HEK293 (cell line): ENCODE results near the gene F2.

Experiments used
- CTCF ChIA-PET: fragments of 350-600 bp; formaldehyde crosslinking; extraction: SDS; loops from one replicate; lab custom pipeline; 2021; ENCODE audit warnings: antibody characterized with exemption; lab: Yijun Ruan, JAX
- POLR2A ChIA-PET: fragments of 300-600 bp; formaldehyde crosslinking; extraction: SDS; loops from one replicate; lab custom pipeline; 2020; ENCODE audit warnings: antibody characterized with exemption, inconsistent platforms; lab: Yijun Ruan, JAX
- H3K27ac ChIP-seq: fragments of 200-500 bp; sonication (Bioruptor generic); 2 replicates; pipeline ENCODE4 v1.5.1; 2014; ENCODE audit warnings: low read depth, low read length, control low read depth, inconsistent platforms; ENCODE audit errors: extremely low read depth
- H3K36me3 ChIP-seq, 2 experiments: fragments of 200-500 bp in 1 of 2; sonication (Bioruptor generic) in 1 of 2; 1 replicate in 1 of 2; 2 replicates in 1 of 2; pipeline ENCODE4 v1.5.1; 2014 to 2017; ENCODE audit warnings: inconsistent platforms in 2 of 2, low read length in 2 of 2; ENCODE audit not compliant: control insufficient read depth in 2 of 2, insufficient read depth in 1 of 2
- H3K4me1 ChIP-seq: fragments of 200-500 bp; sonication (Bioruptor generic); 2 replicates; pipeline ENCODE4 v1.5.1; 2014; ENCODE audit warnings: mild to moderate bottlenecking, low read length, inconsistent platforms; ENCODE audit not compliant: control insufficient read depth, insufficient read depth
- H3K4me3 ChIP-seq: 2 replicates; pipeline ENCODE4 v1.5.1; 2011; ENCODE audit warnings: low read depth, mild to moderate bottlenecking, control low read depth, low read length, moderate library complexity
- H3K9me3 ChIP-seq: fragments of 200-500 bp; sonication (Bioruptor generic); 2 replicates; pipeline ENCODE4 v1.5.1; 2014; ENCODE audit warnings: low read depth, low read length, inconsistent platforms; ENCODE audit not compliant: control insufficient read depth, insufficient read depth
- EGR2 ChIP-seq: fragments of 450-650 bp; formaldehyde crosslinking; IDR thresholded peaks from 2 replicates; pipeline ENCODE4 v1.5.1; 2016; ENCODE audit warnings: low read depth, missing biosample characterization, missing genetic modification characterization
- GLIS2 ChIP-seq: fragments of 450-650 bp; formaldehyde crosslinking; IDR thresholded peaks from 2 replicates; pipeline ENCODE4 v1.5.1; 2016; ENCODE audit warnings: missing biosample characterization, missing genetic modification characterization
- IKZF3 ChIP-seq: fragments of 450-650 bp; IDR thresholded peaks from 2 replicates; pipeline ENCODE4 v1.5.0; 2018; ENCODE audit warnings: missing biosample characterization, mild to moderate bottlenecking, missing genetic modification characterization, moderate library complexity
- KLF17 ChIP-seq: fragments of 450-650 bp; formaldehyde crosslinking; IDR thresholded peaks from 2 replicates; pipeline ENCODE4 v1.5.1; 2016; ENCODE audit warnings: missing biosample characterization, missing genetic modification characterization
- OVOL3 ChIP-seq: fragments of 450-650 bp; formaldehyde crosslinking; IDR thresholded peaks from 2 replicates; pipeline ENCODE4 v1.5.1; 2016; ENCODE audit warnings: missing biosample characterization, missing genetic modification characterization
- PBX3 ChIP-seq: sonication (generic); formaldehyde crosslinking; IDR thresholded peaks from 2 replicates; pipeline ENCODE4 v1.8.1; 2022; ENCODE audit warnings: mild to moderate bottlenecking, moderate library complexity, missing genetic modification reagents
- SALL2 ChIP-seq: fragments of 450-650 bp; formaldehyde crosslinking; IDR thresholded peaks from 2 replicates; pipeline ENCODE4 v1.5.0; 2017; ENCODE audit warnings: missing biosample characterization, mild to moderate bottlenecking, missing genetic modification characterization, borderline replicate concordance
- TSHZ1 ChIP-seq: fragments of 450-650 bp; formaldehyde crosslinking; IDR thresholded peaks from 2 replicates; pipeline ENCODE4 v1.5.1; 2016; ENCODE audit warnings: missing biosample characterization, missing genetic modification characterization, borderline replicate concordance
- WT1 ChIP-seq: fragments of 450-650 bp; formaldehyde crosslinking; IDR thresholded peaks from 2 replicates; pipeline ENCODE4 v1.5.1; 2016; ENCODE audit warnings: missing biosample characterization, missing genetic modification characterization
- ZBTB21 ChIP-seq: fragments of 450-650 bp; formaldehyde crosslinking; IDR thresholded peaks from 2 replicates; pipeline ENCODE4 v1.5.1; 2017; ENCODE audit warnings: missing biosample characterization, missing genetic modification characterization
- ZBTB48 ChIP-seq: fragments of 450-650 bp; formaldehyde crosslinking; IDR thresholded peaks from 2 replicates; pipeline ENCODE4 v1.5.1; 2016; ENCODE audit warnings: missing biosample characterization, missing genetic modification characterization
- ZFHX2 ChIP-seq: fragments of 450-650 bp; formaldehyde crosslinking; conservative IDR thresholded peaks from 2 replicates; pipeline ENCODE4 v1.5.1; 2016; ENCODE audit warnings: missing biosample characterization, missing genetic modification characterization
- ZFP37 ChIP-seq: fragments of 450-650 bp; formaldehyde crosslinking; IDR thresholded peaks from 2 replicates; pipeline ENCODE4 v1.5.1; 2016; ENCODE audit warnings: missing biosample characterization, missing genetic modification characterization
- ZNF174 ChIP-seq: fragments of 450-650 bp; formaldehyde crosslinking; IDR thresholded peaks from 2 replicates; pipeline ENCODE4 v1.5.0; 2017; ENCODE audit warnings: missing biosample characterization, mild to moderate bottlenecking, missing genetic modification characterization
- ZNF23 ChIP-seq: fragments of 450-650 bp; formaldehyde crosslinking; IDR thresholded peaks from 2 replicates; pipeline ENCODE4 v1.5.1; 2016; ENCODE audit warnings: missing biosample characterization, missing genetic modification characterization, borderline replicate concordance
- ZNF311 ChIP-seq: fragments of 450-650 bp; formaldehyde crosslinking; IDR thresholded peaks from 2 replicates; pipeline ENCODE4 v1.5.1; 2017; ENCODE audit warnings: missing biosample characterization, missing genetic modification characterization, borderline replicate concordance
- ZNF335 ChIP-seq: fragments of 450-650 bp; formaldehyde crosslinking; conservative IDR thresholded peaks from 2 replicates; pipeline ENCODE4 v1.5.1; 2016; ENCODE audit warnings: missing biosample characterization, missing genetic modification characterization
- ZNF391 ChIP-seq: fragments of 450-650 bp; formaldehyde crosslinking; IDR thresholded peaks from 2 replicates; pipeline ENCODE4 v1.5.1; 2016; ENCODE audit warnings: low read depth, missing biosample characterization, missing genetic modification characterization, borderline replicate concordance
- ZNF423 ChIP-seq: fragments of 450-650 bp; formaldehyde crosslinking; IDR thresholded peaks from 2 replicates; pipeline ENCODE4 v1.5.1; 2016; ENCODE audit warnings: missing biosample characterization, missing genetic modification characterization
- ZNF555 ChIP-seq: fragments of 450-650 bp; formaldehyde crosslinking; conservative IDR thresholded peaks from 2 replicates; pipeline ENCODE4 v1.5.1; 2017; ENCODE audit warnings: missing biosample characterization, mild to moderate bottlenecking, missing genetic modification characterization, inconsistent platforms
- ZNF558 ChIP-seq: fragments of 450-650 bp; formaldehyde crosslinking; IDR thresholded peaks from 2 replicates; pipeline ENCODE4 v1.5.1; 2016; ENCODE audit warnings: missing biosample characterization, missing genetic modification characterization
- ZNF701 ChIP-seq: fragments of 450-650 bp; formaldehyde crosslinking; IDR thresholded peaks from 2 replicates; pipeline ENCODE4 v1.5.1; 2016; ENCODE audit warnings: missing biosample characterization, missing genetic modification characterization
- ZNF747 ChIP-seq: fragments of 450-650 bp; formaldehyde crosslinking; IDR thresholded peaks from 2 replicates; pipeline ENCODE4 v1.5.1; 2016; ENCODE audit warnings: missing biosample characterization, missing genetic modification characterization

The F2 gene

DNA sequence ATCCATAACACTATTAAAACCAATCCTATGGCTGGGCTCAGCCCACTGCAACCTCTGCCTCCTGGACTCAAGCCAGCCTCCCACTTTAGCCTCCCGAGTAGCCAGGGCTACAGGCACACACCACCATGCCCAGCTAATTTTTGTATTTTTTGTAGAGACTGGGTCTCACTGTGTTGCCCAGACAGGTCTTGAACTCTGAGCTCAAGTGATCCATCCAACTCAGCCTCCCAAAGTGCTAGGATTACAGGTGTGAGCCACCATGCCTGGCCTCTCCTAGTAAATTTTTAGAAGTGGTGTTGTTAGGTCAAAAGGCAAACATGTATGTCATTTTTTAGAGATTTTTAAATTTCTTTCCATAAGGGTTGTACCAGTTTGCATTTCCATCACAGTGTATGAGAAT is 14.2 kb downstream of the F2 start (continued):
- TF ChIP-seq TSHZ1 (tag by site-specific recombination), result no peak
- no peak for TF ChIP-seq EGR2 (tag by site-specific recombination)
- TF ChIP-seq OVOL3, result no peak
- TF ChIP-seq ZFP37, result no peak
- TF ChIP-seq SALL2, result no peak
- TF ChIP-seq ZNF701 (tag by site-specific recombination), result no peak
- no peak for TF ChIP-seq PBX3 (CRISPR knock-in tag)
- no peak for TF ChIP-seq ZNF335
- TF ChIP-seq, all 188 proteins: peak for 0

- ChIA-PET POLR2A (no interaction called here), CTCF (interaction anchor here (0.6 kb wide), 1 partner anchor 11 kb away, joined by 6 read pairs; no protein-coding TSS in a partner anchor)
- Histone ChIP-seq H3K4me3 (no peak overlapping the region), H3K4me1 (no peaks in the 10 kb centered on the region), H3K27ac (no peak overlapping the region), H3K36me3 (peaks cover 0 to 6% of the 10 kb centered on the region in 2 experiments; a peak in 2 of 3 replicates), H3K9me3 (no peaks in the 10 kb centered on the region)
- no peak for TF ChIP-seq ZNF423 (tag by site-specific recombination)
- no peak for TF ChIP-seq PBX3 (CRISPR knock-in tag)
- no peak for TF ChIP-seq ZNF391
- no peak for TF ChIP-seq ZNF555 (tag by site-specific recombination)
- no peak for TF ChIP-seq ZNF174 (tag by site-specific recombination)
- TF ChIP-seq ZBTB21 (tag by site-specific recombination), result no peak
- TF ChIP-seq ZNF311 (tag by site-specific recombination), result no peak
- no peak for TF ChIP-seq WT1
- TF ChIP-seq ZNF747, result no peak
- TF ChIP-seq GLIS2 (tag by site-specific recombination), result no peak
- no peak for TF ChIP-seq ZBTB48 (tag by site-specific recombination)
- no peak for TF ChIP-seq KLF17 (tag by site-specific recombination)
- no peak for TF ChIP-seq IKZF3 (tag by site-specific recombination)
- TF ChIP-seq ZNF558 (tag by site-specific recombination), result no peak
- TF ChIP-seq ZNF23 (tag by site-specific recombination), result no peak
- TF ChIP-seq ZFHX2 (tag by site-specific recombination), result no peak
Measured at GRCh38 chr11:46736146-46736545, 17.1 kb downstream of the F2 start.
